Activated CD8-positive, alpha-beta memory T cell treated with anti-CD3 and anti-CD28 coated beads, Interleukin-2, amount 50 U/mL, for 1 hour (primary cell): ENCODE data around the gene ENGASE.
"Not testable (repeated sequence)": the region's sequence is repeated elsewhere in the genome, so short reads cannot be mapped to it uniquely, and the experiment has no call there.

ENCODE experiments used
- DNase-seq: peaks from one replicate; pipeline ENCODE4 v3.0.0-alpha.2; 2020; ENCODE audit errors: extremely low read depth

ENGASE gene, protein sequence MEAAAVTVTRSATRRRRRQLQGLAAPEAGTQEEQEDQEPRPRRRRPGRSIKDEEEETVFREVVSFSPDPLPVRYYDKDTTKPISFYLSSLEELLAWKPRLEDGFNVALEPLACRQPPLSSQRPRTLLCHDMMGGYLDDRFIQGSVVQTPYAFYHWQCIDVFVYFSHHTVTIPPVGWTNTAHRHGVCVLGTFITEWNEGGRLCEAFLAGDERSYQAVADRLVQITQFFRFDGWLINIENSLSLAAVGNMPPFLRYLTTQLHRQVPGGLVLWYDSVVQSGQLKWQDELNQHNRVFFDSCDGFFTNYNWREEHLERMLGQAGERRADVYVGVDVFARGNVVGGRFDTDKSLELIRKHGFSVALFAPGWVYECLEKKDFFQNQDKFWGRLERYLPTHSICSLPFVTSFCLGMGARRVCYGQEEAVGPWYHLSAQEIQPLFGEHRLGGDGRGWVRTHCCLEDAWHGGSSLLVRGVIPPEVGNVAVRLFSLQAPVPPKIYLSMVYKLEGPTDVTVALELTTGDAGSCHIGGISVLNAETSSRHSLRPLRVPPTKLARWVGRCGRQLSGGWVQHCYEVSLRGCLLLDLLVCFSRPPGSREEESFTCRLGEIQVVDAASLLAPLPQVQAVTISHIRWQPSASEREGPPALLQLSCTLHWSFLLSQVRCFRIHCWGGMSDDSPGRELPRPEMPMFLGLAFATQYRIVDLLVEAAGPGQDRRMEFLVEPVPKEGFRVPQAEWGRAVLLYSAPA

GRCh38 chr17:79074649-79075445, at the start of gene ENGASE:
ENGASE (plus strand) TSS chr17:79074824; CDS start chr17:79074945, 121 bp downstream.
- DNase-seq = peak; percentile 64

DNA sequence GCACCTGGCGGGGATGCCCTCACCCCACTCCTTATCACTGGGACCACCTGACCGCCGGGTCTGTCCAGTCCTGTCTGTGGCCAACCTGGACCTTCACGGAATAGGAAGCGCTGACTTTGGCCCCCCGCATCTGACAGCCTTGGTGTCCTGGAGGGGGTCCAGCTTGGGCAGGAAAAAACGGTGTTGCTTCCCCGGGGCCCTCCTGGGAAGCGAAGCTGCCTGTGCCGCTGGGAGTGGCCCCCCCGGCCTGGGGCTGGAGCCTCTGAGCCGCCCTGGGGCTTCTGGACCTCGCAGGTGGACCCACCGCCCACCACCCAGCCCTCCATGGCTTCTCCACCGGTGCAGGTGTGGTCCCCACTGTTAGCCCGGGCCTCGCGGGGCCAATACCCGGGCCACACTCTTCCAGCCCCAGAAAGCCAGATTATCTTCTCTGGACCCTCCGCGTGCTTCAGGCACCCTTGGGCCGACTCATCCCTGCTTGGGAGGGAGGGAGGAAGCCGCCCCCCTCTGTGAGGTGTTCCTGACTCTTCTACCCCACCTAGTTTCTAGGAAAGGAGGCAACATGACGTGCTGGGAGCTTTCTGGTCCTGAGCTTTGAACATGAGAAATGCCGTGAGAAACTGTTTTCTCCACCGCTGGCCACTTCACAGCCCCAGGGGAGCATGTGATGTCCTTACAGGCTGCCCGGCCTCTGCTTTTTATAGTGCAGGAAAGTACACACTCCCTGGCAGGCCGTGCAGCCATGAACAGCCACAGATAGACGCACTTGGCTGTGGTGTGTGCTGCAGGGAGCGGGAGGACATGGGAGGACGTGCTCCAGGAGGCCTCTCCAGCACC, 49.5 kb upstream of the ENGASE start:
- DNase-seq = no peak

DNA sequence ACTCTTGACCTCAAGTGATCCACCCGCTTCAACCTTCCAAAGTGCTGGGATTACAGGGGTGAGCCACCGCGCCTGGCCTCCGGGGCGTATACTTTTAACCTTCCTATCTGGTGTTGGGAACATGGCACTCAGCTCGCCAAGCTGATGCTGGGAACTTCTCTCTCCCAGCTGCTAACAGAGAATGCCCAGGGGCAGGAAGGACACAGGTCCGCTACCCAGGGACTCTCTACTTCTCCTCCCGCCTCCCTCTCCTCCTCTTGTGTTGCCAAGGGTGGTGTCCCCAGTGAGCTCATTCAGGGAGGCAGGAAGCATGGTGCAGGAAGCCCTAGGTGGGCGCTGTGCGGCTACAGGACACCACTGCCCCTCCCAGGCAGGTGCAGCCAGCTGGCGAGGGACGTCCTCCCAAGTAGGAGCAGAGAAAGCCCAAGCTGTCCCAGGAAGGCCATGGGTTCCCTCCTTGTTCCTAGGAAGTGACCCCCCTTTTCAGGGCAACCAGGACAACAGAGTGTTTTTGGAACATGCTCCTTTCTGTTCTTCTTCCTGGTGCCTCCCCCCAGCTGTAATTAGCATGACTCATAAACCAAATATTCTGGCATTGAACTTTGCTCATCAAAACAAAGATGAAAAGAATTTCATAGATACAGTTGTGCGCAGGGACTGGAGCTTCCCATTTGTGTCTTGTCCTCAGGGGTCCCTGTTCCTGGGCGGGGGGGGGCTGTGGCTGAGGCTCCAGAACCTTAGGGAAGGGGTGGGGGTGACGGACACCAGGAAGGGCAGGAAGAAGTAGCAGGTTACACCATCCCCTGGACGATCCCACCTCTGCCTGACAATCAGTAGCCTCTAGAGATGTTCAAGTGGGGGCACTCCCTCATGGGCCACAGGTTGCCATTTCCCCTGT, 48.0 kb upstream of the ENGASE start:
- no peak for DNase-seq

- DNase-seq = no peak
These were observed 47.2 kb upstream of the ENGASE start for GRCh38 chr17:79027274-79027924.

DNA sequence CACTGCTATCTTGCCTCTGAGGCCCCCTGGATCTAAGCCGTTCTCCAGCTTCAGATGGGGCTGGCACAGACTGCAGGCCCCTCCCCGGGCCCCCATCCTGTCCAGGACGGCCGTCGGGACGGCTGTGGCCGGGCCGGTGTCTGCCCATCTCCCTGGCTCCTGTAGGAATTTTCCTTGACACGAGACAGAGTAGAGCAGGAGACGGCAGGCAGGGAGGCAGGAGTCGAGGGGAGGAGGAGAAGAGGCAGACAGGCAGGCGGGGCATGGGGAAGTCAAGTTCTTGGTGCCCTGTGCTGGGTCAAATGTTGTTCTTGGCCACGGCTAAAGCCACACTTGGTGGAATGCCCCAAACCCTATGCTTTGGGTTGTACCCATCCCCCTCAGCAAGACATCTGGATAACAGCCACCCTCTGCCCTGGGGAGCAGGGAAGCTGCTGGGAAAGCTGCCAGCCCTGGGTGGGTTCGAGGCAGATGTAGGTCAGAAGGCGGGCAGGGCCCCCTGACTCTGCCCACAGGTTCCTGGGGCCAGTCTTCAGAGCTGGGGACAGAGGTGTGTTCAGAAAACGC, 46.6 kb upstream of the ENGASE start:
- DNase-seq = no peak

- DNase-seq = no peak
These were observed 45.9 kb upstream of the ENGASE start for GRCh38 chr17:79028496-79029326.

GRCh38 chr17:79029327-79030009, 45.2 kb upstream of the ENGASE start:
- no peak for DNase-seq

GRCh38 chr17:79030636-79031035, 44.0 kb upstream of the ENGASE start:
- DNase-seq = not testable (repeated sequence)

- DNase-seq = no peak
These were observed 42.4 kb upstream of the ENGASE start for GRCh38 chr17:79031996-79032875.

- no peak for DNase-seq
These were observed 41.5 kb upstream of the ENGASE start for GRCh38 chr17:79033046-79033616.

GRCh38 chr17:79033741-79034501, 40.7 kb upstream of the ENGASE start:
- DNase-seq = no peak

- no peak for DNase-seq
These were observed 39.6 kb upstream of the ENGASE start for GRCh38 chr17:79034931-79035485.

DNA sequence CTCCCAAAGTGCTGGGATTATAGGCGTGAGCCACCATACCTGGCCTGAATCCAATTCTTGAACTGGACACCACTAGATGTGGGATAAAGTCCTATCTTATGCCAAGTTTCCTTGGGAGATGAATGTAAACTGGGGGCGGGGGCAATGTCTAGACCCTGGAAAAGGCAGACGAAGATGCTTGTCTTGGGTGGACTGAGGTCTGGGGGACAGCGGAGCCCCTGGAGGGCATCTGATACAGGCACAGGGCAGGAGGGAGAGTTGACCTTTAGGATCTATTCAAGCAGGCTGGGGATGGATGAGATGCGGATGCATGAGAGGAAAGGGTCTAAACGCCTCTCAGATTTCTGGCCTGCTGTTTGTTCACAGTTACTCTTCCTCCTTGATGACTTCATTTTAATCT, 38.9 kb upstream of the ENGASE start:
- DNase-seq = no peak

- no peak for DNase-seq
These were observed 38.4 kb upstream of the ENGASE start for GRCh38 chr17:79036181-79036580.

- no peak for DNase-seq
These were observed 38.0 kb upstream of the ENGASE start for GRCh38 chr17:79036596-79036995.
